Astrocyte of the spinal cord (primary cell): ENCODE data around the gene MEOX1.

Experiments used
- DNase-seq: peaks from one replicate; pipeline ENCODE4 v3.0.0; 2011; ENCODE audit warnings: low read depth, low spot score
- H3K4me3 ChIP-seq: 2 replicates; pipeline ENCODE4 v1.5.1; 2011; ENCODE audit warnings: low read depth, mild to moderate bottlenecking, low read length, moderate library complexity
- in situ Hi-C: cut with HindIII; loops from 2 replicates; pipeline ENCODE4 v1.10.0; 2017; ENCODE audit warnings: low sequenced_read_pairs
- TF ChIP-seq, protein P1 (sequence below): IDR thresholded peaks from 2 replicates; pipeline ENCODE4 v1.5.1; 2012; ENCODE audit warnings: low read depth, mild to moderate bottlenecking, low read length, inconsistent platforms

Gene MEOX1

DNA sequence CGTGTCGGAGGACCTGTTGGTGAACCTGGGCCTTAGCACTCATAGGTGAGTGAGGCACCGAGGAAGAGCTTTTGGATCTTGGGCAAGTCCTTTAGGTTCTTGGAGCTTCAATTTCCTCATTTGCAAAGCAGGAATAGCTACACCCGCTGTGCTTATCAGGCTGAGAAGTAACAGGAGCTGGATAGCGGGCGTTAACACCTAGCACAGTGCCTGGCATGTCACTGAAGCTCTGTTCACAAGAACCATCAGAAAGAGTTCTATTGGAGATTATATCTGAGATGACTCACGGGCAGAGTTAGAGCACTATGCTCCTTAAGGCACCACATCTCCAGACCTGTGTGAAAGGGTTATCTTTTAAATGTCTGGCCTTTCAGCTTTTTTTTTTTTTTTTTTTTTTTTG lies 12.8 kb downstream of the MEOX1 start:
- in situ Hi-C loops, result no loop called here
- DNase-seq, result no peak
- no peak overlapping the region for H3K4me3 ChIP-seq
- TF ChIP-seq, protein P1, sequence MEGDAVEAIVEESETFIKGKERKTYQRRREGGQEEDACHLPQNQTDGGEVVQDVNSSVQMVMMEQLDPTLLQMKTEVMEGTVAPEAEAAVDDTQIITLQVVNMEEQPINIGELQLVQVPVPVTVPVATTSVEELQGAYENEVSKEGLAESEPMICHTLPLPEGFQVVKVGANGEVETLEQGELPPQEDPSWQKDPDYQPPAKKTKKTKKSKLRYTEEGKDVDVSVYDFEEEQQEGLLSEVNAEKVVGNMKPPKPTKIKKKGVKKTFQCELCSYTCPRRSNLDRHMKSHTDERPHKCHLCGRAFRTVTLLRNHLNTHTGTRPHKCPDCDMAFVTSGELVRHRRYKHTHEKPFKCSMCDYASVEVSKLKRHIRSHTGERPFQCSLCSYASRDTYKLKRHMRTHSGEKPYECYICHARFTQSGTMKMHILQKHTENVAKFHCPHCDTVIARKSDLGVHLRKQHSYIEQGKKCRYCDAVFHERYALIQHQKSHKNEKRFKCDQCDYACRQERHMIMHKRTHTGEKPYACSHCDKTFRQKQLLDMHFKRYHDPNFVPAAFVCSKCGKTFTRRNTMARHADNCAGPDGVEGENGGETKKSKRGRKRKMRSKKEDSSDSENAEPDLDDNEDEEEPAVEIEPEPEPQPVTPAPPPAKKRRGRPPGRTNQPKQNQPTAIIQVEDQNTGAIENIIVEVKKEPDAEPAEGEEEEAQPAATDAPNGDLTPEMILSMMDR, result no peak

DNA sequence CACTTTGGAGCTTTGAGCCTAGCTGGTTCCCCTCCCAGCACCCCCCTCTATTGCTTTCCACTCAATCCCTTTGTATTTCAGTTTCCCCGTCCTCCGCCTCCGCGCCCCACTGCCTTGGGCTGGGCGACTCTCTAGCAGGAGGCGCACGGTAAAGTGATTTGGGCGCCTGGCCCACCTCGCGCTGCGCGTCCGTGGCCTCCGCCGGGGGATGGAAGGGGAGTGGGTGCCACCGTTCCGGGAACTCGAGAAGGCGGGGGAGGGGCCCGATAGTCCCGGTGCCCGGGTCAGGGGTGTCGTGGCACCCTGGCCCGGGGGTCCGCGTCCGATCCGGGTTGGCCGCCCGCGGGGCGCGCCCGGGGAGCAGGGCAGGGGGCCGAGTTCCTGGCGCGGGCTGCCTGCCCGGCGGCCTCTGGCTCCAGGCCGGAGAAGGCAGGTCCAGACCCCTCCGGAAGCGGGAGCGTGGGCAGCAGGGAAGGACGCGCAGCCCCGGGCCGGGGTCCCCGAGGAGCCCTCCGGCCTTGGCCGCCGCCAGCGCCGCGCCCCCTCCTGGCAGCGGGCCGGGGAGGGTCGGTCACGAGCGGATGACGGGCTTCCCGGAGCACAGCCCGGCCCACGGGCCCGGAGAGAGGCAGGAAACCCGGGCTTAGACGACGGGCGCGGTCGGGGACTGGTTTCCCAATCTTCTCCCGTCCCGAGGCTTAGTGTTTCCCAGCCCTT lies 15.8 kb downstream of the MEOX1 start:
- H3K4me3 ChIP-seq, result peak overlapping the region; percentile 7
- in situ Hi-C loops, result no loop called here
- TF ChIP-seq, protein P1, result peak; percentile 4
- no peak for DNase-seq

DNA sequence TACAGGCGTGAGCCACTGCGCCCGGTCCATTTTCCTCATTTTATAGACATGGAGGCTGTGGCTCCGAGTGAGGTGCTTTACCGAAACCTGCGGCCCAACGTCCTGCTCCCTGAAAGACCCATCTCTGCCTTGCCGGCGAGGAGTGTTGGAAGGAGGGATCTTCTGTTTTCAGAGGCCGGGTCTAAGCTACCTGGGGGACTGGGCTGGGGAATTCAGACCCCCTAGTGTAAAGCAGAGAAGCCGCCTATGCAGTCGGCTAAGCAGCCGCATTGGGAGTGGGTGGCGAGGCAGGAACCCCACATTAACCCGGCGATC lies 16.3 kb downstream of the MEOX1 start:
- no peak overlapping the region for H3K4me3 ChIP-seq

DNA sequence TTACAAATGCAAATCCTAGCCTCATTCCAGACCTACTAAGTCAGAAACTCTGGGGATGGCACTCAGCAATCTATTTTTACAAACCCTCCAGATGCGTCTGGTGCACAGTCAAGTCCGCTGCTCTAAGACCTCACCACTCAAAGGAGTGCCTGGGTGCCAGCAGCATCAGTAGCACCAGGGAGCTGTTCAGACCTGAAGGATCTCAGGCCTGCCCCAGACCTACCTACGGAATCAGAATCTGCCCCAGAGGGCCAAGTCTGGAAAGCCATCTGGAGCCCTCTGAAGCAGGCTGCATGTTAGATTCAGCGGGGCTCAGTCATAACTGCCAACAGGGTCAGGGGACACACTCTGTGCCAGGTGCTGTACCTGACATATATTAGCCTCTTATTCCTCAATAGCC lies 17.6 kb downstream of the MEOX1 start:
- in situ Hi-C loops, result no loop called here
- no peak for DNase-seq
- TF ChIP-seq, protein P1, result no peak
- no peak overlapping the region for H3K4me3 ChIP-seq

More for the DNA sequence above, 16.3 kb downstream of the MEOX1 start:
- TF ChIP-seq, protein P1, result no peak
- DNase-seq, result no peak
- in situ Hi-C loops, result no loop called here

DNA sequence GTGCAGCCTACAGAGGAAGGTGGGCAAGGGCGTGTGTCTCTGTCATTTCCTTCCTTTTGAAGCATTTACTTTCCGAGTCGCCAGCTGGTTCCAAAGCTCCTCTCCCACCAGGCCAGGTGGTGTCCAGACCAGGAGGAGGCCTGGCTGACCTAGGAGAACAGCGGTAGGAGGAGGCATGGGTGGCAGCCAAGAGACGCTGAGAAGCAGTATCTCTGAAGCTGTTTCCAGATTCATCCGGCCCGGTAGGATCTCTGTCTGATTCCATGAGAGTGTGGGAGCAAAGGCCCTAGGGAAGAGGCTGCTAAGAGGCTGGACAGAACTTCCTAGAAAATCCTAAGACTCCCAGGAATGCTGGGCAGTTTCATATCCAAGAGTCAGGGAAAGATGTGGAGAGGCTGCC lies 20.3 kb downstream of the MEOX1 start:
- TF ChIP-seq, protein P1, result no peak
- no peak for DNase-seq
- in situ Hi-C loops, result no loop called here
- no peak overlapping the region for H3K4me3 ChIP-seq

DNA sequence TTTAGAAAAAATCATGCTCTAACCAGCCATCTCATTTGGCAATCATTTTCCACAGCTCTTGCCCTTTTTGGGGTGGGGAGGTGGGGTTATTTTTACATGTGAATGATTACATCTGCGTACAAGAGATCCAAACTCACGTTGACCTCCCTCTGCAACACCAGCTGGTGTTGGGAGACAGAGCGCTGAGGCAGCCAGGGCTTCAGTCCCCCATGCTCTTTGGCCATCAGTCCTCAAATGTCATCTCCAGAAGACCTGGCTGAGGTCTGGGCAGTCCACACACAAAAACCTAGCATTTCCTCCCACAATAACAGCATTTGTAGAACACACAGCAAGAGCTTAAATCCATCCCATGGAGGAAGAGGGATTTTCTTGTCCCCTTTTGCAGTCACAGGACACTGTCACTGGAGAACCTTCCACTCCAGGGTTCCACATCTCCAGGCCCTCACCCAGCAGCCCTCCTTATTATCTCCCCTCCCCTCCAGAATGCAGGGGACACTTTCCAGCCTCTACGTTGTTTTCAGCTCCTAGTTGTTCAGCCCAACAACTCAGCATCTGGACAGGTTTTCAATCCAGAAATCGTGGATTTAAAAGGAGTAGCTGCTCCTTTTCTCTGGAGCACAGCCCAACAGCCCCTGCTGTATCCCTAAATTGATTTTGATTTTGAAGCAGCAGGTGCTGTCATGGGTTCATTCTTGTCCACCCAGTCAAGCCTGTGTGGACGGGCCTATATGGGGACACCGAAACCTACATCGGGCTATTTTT lies 21.1 kb downstream of the MEOX1 start:
- in situ Hi-C loops, result no loop called here
- no peak overlapping the region for H3K4me3 ChIP-seq
- DNase-seq, result no peak
- TF ChIP-seq, protein P1, result no peak
